Smooth muscle cell (in vitro differentiated cells): ENCODE results near the gene CTNNBIP1. TPM values are rescaled to one million over a fixed set of nuclear protein-coding genes. Genes with fewer than 3 reads are reported as not detected.

Experiments used
- DNase-seq: peaks from one replicate; lab custom pipeline; 2025; ENCODE audit not compliant: unreplicated experiment; lab: John Stamatoyannopoulos, UW
- H2AFZ ChIP-seq: fragments of 200-600 bp; sonication (generic); 2 replicates; pipeline ENCODE4 v1.6.0; 2016; ENCODE audit warnings: antibody characterized with exemption, low read depth, mild to moderate bottlenecking
- H3F3A ChIP-seq: fragments of 200-600 bp; sonication (generic); 2 replicates; pipeline ENCODE4 v1.6.0; 2017; ENCODE audit warnings: antibody characterized with exemption, low read depth
- H3K27ac ChIP-seq: fragments of 200-600 bp; sonication (generic); 2 replicates; pipeline ENCODE4 v1.5.1; 2016; ENCODE audit warnings: low read depth, mild to moderate bottlenecking
- H3K27me3 ChIP-seq: fragments of 200-600 bp; sonication (generic); 2 replicates; pipeline ENCODE4 v1.6.1; 2016; ENCODE audit warnings: low read depth, mild to moderate bottlenecking
- H3K36me3 ChIP-seq: fragments of 200-600 bp; sonication (generic); 2 replicates; pipeline ENCODE4 v1.5.1; 2016; ENCODE audit warnings: low read depth
- H3K4me1 ChIP-seq: fragments of 200-600 bp; sonication (generic); 2 replicates; pipeline ENCODE4 v1.5.1; 2016; ENCODE audit warnings: low read depth
- H3K4me2 ChIP-seq: fragments of 200-600 bp; sonication (generic); 2 replicates; pipeline ENCODE4 v1.6.0; 2016; ENCODE audit warnings: mild to moderate bottlenecking
- H3K4me3 ChIP-seq: fragments of 200-600 bp; sonication (generic); 2 replicates; pipeline ENCODE4 v1.5.1; 2016; ENCODE audit warnings: mild to moderate bottlenecking
- H3K79me2 ChIP-seq: fragments of 200-600 bp; sonication (generic); 2 replicates; pipeline ENCODE4 v1.6.0; 2016; ENCODE audit warnings: low read depth, mild to moderate bottlenecking
- H3K9ac ChIP-seq: fragments of 200-600 bp; sonication (generic); 2 replicates; pipeline ENCODE4 v1.6.0; 2016; ENCODE audit warnings: low read depth
- H3K9me3 ChIP-seq: fragments of 200-600 bp; sonication (generic); replicated peaks from 2 replicates; pipeline ENCODE4 v1.5.1; 2016; ENCODE audit warnings: low read depth
- H4K20me1 ChIP-seq: fragments of 200-600 bp; sonication (generic); 2 replicates; pipeline ENCODE4 v1.6.0; 2016; ENCODE audit warnings: low read depth
- WGBS: methylation state at CpG from one replicate; pipeline ENCODE4 v1.1.7; 2016; ENCODE audit warnings: low lambda C conversion rate; 5-methylcytosine and 5-hydroxymethylcytosine counted together
- polyA plus RNA-seq: library from polyadenylated mRNA; unstranded; fragments of >200 nt; fragmentation: Nextera tagmentation; extraction: Ambion mirVana; gene quantifications from 2 replicates; pipeline ENCODE4 v1.2.1, GENCODE V29; 2016
- total RNA-seq: library from RNA; depleted of rRNA; stranded (reverse); fragments of >200 nt; gene quantifications from 2 replicates; pipeline ENCODE4 v1.2.3, GENCODE V29; 2014
- TF ChIP-seq, protein P1 (sequence below): fragments of 200-600 bp; sonication (generic); IDR thresholded peaks from 2 replicates; pipeline ENCODE4 v1.5.1; 2017; ENCODE audit warnings: borderline replicate concordance, mild to moderate bottlenecking, antibody characterized with exemption; ENCODE audit not compliant: insufficient read depth, poor library complexity, severe bottlenecking

CTNNBIP1 gene
- total and polyA plus RNA-seq, 2 experiments from 2014 or later, result 27.7 to 55.1 TPM

- Histone ChIP-seq H3F3A (peaks cover 16% of the 10 kb centered on the region), H3K27ac (peak overlapping the region; percentile 89), H3K4me3 (no peak overlapping the region), H3K79me2 (peaks cover 2% of the 10 kb centered on the region), H3K4me2 (peak overlapping the region; percentile 54), H3K4me1 (peaks cover 43% of the 10 kb centered on the region), H3K9ac (peak overlapping the region; percentile 5), H3K36me3 (no peaks in the 10 kb centered on the region), H4K20me1 (peaks cover 3% of the 10 kb centered on the region), H2AFZ (no peak overlapping the region), H3K9me3 (no peaks in the 10 kb centered on the region), H3K27me3 (no peaks in the 10 kb centered on the region)
- 50% methylated on average over 5 of the region's 5 CpGs for WGBS
- DNase-seq, result no peak
- TF ChIP-seq, protein P1, sequence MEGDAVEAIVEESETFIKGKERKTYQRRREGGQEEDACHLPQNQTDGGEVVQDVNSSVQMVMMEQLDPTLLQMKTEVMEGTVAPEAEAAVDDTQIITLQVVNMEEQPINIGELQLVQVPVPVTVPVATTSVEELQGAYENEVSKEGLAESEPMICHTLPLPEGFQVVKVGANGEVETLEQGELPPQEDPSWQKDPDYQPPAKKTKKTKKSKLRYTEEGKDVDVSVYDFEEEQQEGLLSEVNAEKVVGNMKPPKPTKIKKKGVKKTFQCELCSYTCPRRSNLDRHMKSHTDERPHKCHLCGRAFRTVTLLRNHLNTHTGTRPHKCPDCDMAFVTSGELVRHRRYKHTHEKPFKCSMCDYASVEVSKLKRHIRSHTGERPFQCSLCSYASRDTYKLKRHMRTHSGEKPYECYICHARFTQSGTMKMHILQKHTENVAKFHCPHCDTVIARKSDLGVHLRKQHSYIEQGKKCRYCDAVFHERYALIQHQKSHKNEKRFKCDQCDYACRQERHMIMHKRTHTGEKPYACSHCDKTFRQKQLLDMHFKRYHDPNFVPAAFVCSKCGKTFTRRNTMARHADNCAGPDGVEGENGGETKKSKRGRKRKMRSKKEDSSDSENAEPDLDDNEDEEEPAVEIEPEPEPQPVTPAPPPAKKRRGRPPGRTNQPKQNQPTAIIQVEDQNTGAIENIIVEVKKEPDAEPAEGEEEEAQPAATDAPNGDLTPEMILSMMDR, result no peak
These were observed 18.9 kb downstream of the CTNNBIP1 start for GRCh38 chr1:9891207-9891606.

DNA sequence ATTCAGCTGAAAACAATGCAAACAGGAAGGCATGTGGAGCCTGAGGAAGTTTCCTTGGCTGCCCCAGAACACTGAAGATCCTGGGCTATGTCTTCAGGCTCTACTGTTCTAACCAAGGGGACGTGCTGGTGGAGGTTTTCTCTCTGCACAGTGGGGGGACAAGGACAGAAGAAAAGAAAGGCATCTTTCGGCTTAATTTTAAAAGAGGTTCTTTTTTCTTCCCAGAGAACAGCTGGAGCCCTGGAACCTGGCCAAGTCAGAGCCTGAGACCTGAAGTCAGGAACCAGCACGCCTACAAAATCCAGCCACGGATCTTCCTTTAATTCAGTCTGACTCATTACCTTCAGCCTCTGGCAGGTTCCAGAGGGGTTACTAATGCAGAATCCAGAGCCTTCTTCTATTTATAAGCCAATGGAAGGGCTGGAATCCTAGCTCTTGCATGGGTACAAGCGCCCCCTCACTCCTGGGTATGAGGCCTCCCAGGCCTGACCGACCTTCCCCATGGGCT, 19.8 kb downstream of the CTNNBIP1 start:
- H3K27me3 ChIP-seq, result no peaks in the 10 kb centered on the region
- H3K79me2 ChIP-seq, result no peaks in the 10 kb centered on the region
- H3K4me3 ChIP-seq, result no peak overlapping the region
- DNase-seq, result peak; percentile 6
- WGBS, result 15% methylated on average over 6 of the region's 6 CpGs
- no peak overlapping the region for H2AFZ ChIP-seq
- H3K4me2 ChIP-seq, result peak overlapping the region; percentile 54
- peaks cover 50% of the 10 kb centered on the region for H3K4me1 ChIP-seq
- TF ChIP-seq, protein P1, result no peak
- H3K9ac ChIP-seq, result peak overlapping the region; percentile 16
- H3K27ac ChIP-seq, result peak overlapping the region; percentile 89
- peaks cover 3% of the 10 kb centered on the region for H4K20me1 ChIP-seq
- no peaks in the 10 kb centered on the region for H3K9me3 ChIP-seq
- H3K36me3 ChIP-seq, result no peaks in the 10 kb centered on the region
- peaks cover 16% of the 10 kb centered on the region for H3F3A ChIP-seq

- Histone ChIP-seq H3K9me3 (no peaks in the 10 kb centered on the region), H3K27me3 (no peaks in the 10 kb centered on the region), H2AFZ (no peak overlapping the region), H3K9ac (no peak overlapping the region), H3K4me1 (peaks cover 58% of the 10 kb centered on the region), H3K4me2 (peak overlapping the region; percentile 54), H3K27ac (peak overlapping the region; percentile 89), H3F3A (peaks cover 16% of the 10 kb centered on the region), H4K20me1 (peaks cover 11% of the 10 kb centered on the region), H3K36me3 (no peaks in the 10 kb centered on the region), H3K79me2 (no peaks in the 10 kb centered on the region), H3K4me3 (no peak overlapping the region)
- DNase-seq, result no peak
- TF ChIP-seq, protein P1, result no peak
- WGBS, result 88% methylated on average over 8 of the region's 8 CpGs
These were observed 20.7 kb downstream of the CTNNBIP1 start for GRCh38 chr1:9889411-9889810.

DNA sequence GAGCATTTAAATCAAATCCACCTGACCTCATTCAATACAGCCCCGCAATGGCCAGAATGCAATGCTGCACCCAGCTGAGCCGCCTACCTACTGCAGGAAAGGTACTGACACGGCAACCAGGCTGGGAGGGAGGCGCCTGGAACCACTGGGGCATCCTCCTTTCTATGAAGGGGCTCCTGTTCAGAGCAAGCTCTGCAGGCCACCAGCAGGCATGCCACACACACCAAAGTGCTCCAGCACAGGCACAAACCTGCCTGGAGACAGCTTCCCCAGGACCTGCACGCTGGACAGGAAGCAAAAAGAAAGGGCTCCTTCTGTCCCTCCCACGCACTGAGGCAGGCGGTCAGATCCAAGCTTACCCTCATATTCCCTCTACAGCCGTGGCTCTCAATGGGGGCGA, 21.2 kb downstream of the CTNNBIP1 start:
- no peak overlapping the region for H3K9ac ChIP-seq
- no peaks in the 10 kb centered on the region for H3K9me3 ChIP-seq
- TF ChIP-seq, protein P1, result no peak
- DNase-seq, result no peak
- no peak overlapping the region for H3K4me2 ChIP-seq
- H3K79me2 ChIP-seq, result no peaks in the 10 kb centered on the region
- 86% methylated on average over 9 of the region's 9 CpGs for WGBS
- H3K4me3 ChIP-seq, result no peak overlapping the region
- no peaks in the 10 kb centered on the region for H3K27me3 ChIP-seq
- no peaks in the 10 kb centered on the region for H3K36me3 ChIP-seq
- no peak overlapping the region for H2AFZ ChIP-seq
- peaks cover 16% of the 10 kb centered on the region for H3F3A ChIP-seq
- H4K20me1 ChIP-seq, result peaks cover 15% of the 10 kb centered on the region
- peak overlapping the region; percentile 89 for H3K27ac ChIP-seq
- H3K4me1 ChIP-seq, result peaks cover 61% of the 10 kb centered on the region
